GM13976 (cell line): ENCODE data around the gene C1orf50.

ENCODE experiments used
- DNase-seq: peaks from one replicate; pipeline ENCODE4 v3.0.0; 2012; ENCODE audit warnings: low spot score
- in situ Hi-C: fragments of 300-500 bp; cut with MboI; formaldehyde crosslinking; loops from one replicate; pipeline ENCODE4 v1.12.0; 2022; ENCODE audit warnings: low sequenced_read_pairs, mixed read lengths, inconsistent platforms; ENCODE audit not compliant: unreplicated experiment
- TF ChIP-seq, protein P1 (sequence below): IDR thresholded peaks from 2 replicates; pipeline ENCODE4 v1.5.1; 2012; ENCODE audit warnings: borderline replicate concordance, mild to moderate bottlenecking; ENCODE audit not compliant: insufficient read depth; ENCODE audit errors: extremely low read depth, missing control alignments, control extremely low read depth

C1orf50 gene

DNA sequence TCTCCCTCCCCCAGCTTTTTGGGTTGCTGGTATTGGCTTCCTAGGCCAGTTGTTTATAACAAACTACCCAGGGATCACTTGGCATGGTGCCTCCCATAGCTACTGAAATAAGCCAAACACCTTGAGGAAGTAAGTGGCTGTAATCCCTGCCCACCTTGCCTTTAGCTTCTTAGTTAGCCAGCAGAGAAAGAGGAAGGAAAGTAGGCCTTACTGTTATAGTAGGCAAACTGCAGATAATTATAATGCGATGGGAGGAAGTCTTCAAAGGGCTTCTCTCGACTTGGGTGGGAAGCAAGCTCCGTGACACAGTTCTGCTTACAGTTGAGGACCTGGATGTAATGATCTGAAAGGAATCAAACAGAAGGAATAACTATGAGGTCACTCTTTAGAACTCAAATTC lies 8.4 kb upstream of the C1orf50 start:
- DNase-seq, result no peak
- TF ChIP-seq, protein P1, sequence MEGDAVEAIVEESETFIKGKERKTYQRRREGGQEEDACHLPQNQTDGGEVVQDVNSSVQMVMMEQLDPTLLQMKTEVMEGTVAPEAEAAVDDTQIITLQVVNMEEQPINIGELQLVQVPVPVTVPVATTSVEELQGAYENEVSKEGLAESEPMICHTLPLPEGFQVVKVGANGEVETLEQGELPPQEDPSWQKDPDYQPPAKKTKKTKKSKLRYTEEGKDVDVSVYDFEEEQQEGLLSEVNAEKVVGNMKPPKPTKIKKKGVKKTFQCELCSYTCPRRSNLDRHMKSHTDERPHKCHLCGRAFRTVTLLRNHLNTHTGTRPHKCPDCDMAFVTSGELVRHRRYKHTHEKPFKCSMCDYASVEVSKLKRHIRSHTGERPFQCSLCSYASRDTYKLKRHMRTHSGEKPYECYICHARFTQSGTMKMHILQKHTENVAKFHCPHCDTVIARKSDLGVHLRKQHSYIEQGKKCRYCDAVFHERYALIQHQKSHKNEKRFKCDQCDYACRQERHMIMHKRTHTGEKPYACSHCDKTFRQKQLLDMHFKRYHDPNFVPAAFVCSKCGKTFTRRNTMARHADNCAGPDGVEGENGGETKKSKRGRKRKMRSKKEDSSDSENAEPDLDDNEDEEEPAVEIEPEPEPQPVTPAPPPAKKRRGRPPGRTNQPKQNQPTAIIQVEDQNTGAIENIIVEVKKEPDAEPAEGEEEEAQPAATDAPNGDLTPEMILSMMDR, result no peak
- in situ Hi-C loops, result no loop called here

DNA sequence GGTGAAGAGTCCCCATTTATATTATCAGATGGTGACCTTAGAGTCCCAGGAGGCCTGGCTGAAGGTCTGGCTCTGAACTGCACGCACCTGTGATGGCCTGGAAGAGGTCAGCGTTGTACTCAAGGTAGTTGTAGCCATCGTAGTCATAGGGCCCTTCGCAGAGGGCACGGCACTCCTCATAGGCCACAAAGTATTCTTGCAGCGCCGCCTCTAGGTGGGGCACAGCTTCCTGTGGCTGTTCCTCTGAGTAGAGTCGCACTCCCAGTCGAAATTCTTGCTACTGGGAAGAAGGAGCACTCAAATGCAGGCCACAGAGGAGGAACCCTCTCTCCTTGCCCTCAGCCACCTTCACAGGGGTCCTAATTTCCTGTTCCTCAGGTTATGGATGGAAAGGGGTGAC lies 7.9 kb upstream of the C1orf50 start:
- in situ Hi-C loops, result no loop called here
- no peak for DNase-seq
- TF ChIP-seq, protein P1, result no peak

DNA sequence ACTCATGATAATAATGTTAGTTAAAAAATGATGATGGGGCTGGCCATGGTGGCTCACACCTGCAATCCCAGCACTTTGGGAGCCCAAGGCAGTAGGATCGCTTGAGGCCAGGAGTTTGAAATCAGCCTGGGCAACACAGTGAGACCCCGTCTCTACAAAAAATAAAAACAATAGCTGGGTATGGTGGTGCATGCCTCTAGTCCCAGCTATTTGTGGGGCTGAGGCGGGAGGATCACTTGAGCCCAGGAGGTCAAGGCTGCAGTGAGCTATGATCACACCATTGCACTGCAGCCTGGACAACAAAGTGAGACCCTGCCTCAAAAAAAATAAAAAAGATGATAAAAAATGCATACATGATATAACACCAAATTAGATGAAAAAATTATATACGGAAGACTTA lies 5.5 kb upstream of the C1orf50 start:
- no peak for DNase-seq
- in situ Hi-C loops, result no loop called here
- TF ChIP-seq, protein P1, result no peak

DNA sequence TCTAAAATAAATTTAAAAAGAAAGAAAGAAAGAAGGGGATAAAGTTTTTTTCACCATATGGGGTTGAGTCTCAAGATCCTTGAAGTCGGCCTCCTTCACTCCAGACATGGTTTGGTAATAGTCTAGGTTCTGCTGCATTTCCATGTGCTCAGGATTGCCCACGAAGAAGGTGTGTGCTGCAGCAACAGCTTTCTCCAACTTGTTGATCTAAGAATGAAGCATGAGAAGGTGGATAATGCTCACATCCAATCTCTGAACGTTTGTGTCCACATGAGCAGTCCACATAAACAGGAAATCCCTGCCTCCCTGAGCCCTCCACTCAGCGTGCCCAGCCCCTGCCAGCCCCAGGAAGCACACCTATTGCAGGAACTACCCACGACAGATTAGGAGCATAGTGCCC lies 4.8 kb upstream of the C1orf50 start:
- TF ChIP-seq, protein P1, result no peak
- in situ Hi-C loops, result no loop called here
- no peak for DNase-seq

DNA sequence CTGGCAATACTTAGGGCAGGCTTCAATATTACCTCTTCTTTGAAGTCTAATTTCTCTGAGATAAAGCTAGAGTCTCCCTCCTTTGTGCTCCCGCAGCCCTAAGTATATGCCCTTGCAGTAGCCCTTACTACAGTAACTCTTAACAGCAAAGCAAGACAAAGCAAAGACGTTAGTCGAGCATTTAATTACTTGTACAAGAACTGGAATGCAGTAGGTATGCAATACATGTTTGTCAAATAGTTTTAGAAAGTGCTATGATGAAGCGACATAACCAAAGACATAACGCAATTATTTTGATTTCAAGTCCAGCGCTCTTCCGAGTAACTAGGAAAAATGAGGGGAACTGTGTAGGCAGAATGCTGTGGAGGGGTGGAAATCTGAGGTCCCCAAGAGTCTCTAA lies 1.8 kb upstream of the C1orf50 start:
- in situ Hi-C loops, result no loop called here
- TF ChIP-seq, protein P1, result no peak
- no peak for DNase-seq

DNA sequence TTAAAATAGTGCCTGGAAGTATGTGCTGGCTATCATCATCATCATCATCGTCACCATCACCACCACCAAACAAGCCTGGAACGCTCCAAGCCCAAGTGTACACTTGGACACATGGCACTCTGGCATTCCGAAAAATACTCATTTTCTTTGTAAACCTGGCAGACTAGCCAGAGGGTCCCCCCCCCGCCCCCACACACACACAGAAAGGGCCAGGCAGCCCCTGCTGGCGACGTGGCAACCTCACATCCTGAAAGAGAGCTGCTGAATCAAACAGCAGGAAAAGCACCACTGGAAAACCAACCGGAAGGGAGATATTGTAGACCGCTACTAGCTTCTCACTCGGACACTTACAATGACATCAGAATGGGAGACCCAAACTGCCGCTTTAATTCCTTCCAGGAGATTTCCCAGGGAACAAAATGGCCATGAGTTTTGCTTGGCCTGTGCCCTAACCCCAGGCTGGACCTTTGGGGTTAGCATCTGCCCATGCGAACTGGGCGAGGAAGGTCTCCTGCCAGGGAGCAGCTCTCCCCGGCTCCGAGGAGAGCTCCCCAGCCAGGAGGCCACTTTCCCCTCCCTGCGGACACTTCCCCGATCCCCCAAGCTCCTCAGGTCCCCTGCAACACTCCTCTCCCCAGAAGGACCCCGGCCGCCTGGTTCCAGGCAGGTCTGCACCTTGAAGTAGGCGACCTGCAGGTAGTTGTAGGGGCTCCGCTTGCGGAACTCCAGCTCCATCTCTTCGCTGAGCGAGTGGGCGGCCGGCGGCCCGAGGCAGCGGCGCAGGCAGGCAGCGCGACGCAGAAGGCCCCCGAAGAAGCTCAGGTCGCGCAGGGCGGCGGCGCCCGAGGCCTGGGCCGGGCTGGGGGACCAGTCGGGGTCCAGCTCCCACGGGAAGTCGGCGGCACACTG lies 963 bp upstream of the C1orf50 start:
- in situ Hi-C loops, result no loop called here
- TF ChIP-seq, protein P1, result peak; percentile 21
- DNase-seq, result peak; percentile 70

DNA sequence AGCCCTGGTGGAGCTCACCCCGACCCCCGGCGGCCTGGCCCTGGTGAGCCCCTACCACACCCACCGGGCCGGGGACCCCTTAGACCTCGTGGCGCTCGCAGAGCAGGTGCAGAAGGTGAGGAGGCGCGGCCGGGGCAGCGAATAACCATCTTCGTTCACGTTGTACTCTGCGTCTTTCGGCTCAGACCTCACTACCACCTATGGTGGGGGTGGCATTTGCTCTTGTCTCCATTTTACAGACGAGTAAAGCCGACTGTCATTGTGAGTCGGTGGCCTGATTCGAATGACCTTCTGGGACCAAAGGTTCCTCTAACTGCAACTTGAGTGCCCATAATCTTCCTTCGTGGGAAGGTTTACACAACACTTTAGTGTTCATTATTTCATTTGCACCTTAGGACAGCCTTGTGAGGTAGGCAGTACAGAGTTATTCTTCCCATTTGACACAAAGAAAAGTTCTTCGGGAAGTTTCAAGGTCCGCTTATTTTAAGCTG lies 506 bp downstream of the C1orf50 start:
- TF ChIP-seq, protein P1, result no peak
- no peak for DNase-seq
- in situ Hi-C loops, result no loop called here
